SH-SY5Y (cell line): ENCODE data around the gene CPO.

Experiments used
- GATA2 ChIP-seq: IDR thresholded peaks from 2 replicates; pipeline ENCODE4 v1.6.1; 2011; ENCODE audit warnings: mild to moderate bottlenecking, low read depth, low read length
- GATA3 ChIP-seq: IDR thresholded peaks from 2 replicates; pipeline ENCODE4 v1.6.1; 2011; ENCODE audit warnings: low read depth, mild to moderate bottlenecking, low read length, moderate library complexity

GRCh38 chr2:206939340-206939739 lies at the start of gene CPO:
- TF ChIP-seq GATA3 (no peak), GATA2 (no peak)
